IMR-90 (cell line): ENCODE data around the gene DOCK1. TPM values are rescaled to one million over a fixed set of nuclear protein-coding genes. Genes with fewer than 3 reads are reported as not detected.

ENCODE experiments used
- ATAC-seq: fragments of 200-7000 bp; cut with Tn5 transposase; 2 replicates; pipeline ENCODE4 v1.9.1; 2020; ENCODE audit warnings: low read depth, mild to moderate bottlenecking, moderate library complexity
- BruUV-seq: library from RNA; stranded (reverse); fragments of 400-500 nt; replicated peaks from 2 replicates; lab custom pipeline; 2021; lab: Mats Ljungman, UMichigan
- CTCF ChIA-PET: fragments of 300-600 bp; formaldehyde crosslinking; extraction: SDS; loops from one replicate; lab custom pipeline; 2021; ENCODE audit warnings: antibody characterized with exemption; lab: Yijun Ruan, JAX
- POLR2A ChIA-PET: fragments of 300-600 bp; sonication (Branson Sonifier 250); formaldehyde crosslinking; loops from one replicate; lab custom pipeline; 2022; ENCODE audit warnings: antibody characterized with exemption; ENCODE audit not compliant: unreplicated experiment; lab: Charles Lee
- DNase-seq: peaks from one replicate; pipeline ENCODE4 v3.0.0; 2013
- H2AFZ ChIP-seq: replicated peaks from 2 replicates; pipeline ENCODE3; 2013; ENCODE audit warnings: low read length, mild to moderate bottlenecking; ENCODE audit not compliant: poor library complexity
- H2AK5ac ChIP-seq: 2 replicates; pipeline ENCODE4 v1.6.1; 2013; ENCODE audit warnings: low read depth, low read length, inconsistent platforms
- H2AK9ac ChIP-seq: replicated peaks from 2 replicates; pipeline ENCODE3; 2013; ENCODE audit warnings: mild to moderate bottlenecking, low read depth, low read length, moderate library complexity; ENCODE audit not compliant: poor library complexity
- H2BK120ac ChIP-seq: 2 replicates; pipeline ENCODE4 v1.6.1; 2013; ENCODE audit warnings: low read depth, low read length, inconsistent platforms
- H2BK15ac ChIP-seq: 3 replicates; pipeline ENCODE4 v1.6.1; 2013; ENCODE audit warnings: low read depth, low read length, inconsistent platforms
- H2BK20ac ChIP-seq: 2 replicates; pipeline ENCODE4 v1.6.1; 2013; ENCODE audit warnings: low read depth, mild to moderate bottlenecking, inconsistent platforms, low read length, moderate library complexity
- H2BK5ac ChIP-seq: 2 replicates; pipeline ENCODE4 v1.6.1; 2013; ENCODE audit warnings: mild to moderate bottlenecking, low read depth, low read length, inconsistent platforms; ENCODE audit not compliant: poor library complexity, severe bottlenecking
- H3K14ac ChIP-seq: replicated peaks from 2 replicates; pipeline ENCODE4 v1.6.1; 2013; ENCODE audit warnings: low read depth, low read length, inconsistent platforms
- H3K18ac ChIP-seq: 2 replicates; pipeline ENCODE4 v1.6.1; 2013; ENCODE audit warnings: low read depth, low read length, control low read depth
- H3K23ac ChIP-seq: 2 replicates; pipeline ENCODE4 v1.6.1; 2013; ENCODE audit warnings: low read depth, low read length, inconsistent platforms
- H3K27ac ChIP-seq: 2 replicates; pipeline ENCODE4 v1.5.1; 2013; ENCODE audit warnings: mild to moderate bottlenecking, control low read depth, low read length; ENCODE audit not compliant: insufficient read depth
- H3K27me3 ChIP-seq: 2 replicates; pipeline ENCODE4 v1.6.1; 2013; ENCODE audit warnings: low read length; ENCODE audit not compliant: control insufficient read depth, insufficient read depth
- H3K36me3 ChIP-seq: 2 replicates; pipeline ENCODE4 v1.6.1; 2013; ENCODE audit warnings: low read length, mixed read lengths; ENCODE audit not compliant: control insufficient read depth, insufficient read depth
- H3K4ac ChIP-seq: 2 replicates; pipeline ENCODE4 v1.6.1; 2013; ENCODE audit warnings: low read depth, low read length, inconsistent platforms
- H3K4me1 ChIP-seq: 2 replicates; pipeline ENCODE4 v1.6.1; 2013; ENCODE audit warnings: low read length, mixed read lengths; ENCODE audit not compliant: control insufficient read depth, insufficient read depth
- H3K4me2 ChIP-seq: 2 replicates; pipeline ENCODE4 v1.6.1; 2013; ENCODE audit warnings: low read depth, mild to moderate bottlenecking, control low read depth, low read length, moderate library complexity
- H3K4me3 ChIP-seq: 2 replicates; pipeline ENCODE4 v1.5.1; 2013; ENCODE audit warnings: low read depth, mild to moderate bottlenecking, control low read depth, low read length, moderate library complexity; ENCODE audit not compliant: insufficient read depth
- H3K56ac ChIP-seq: 2 replicates; pipeline ENCODE4 v1.6.1; 2013; ENCODE audit warnings: low read length, inconsistent platforms; ENCODE audit not compliant: insufficient read depth; ENCODE audit errors: extremely low read depth
- H3K79me1 ChIP-seq, 2 experiments: 2 replicates each; pipeline ENCODE4 v1.6.1; 2013; ENCODE audit warnings: low read length in 2 of 2, inconsistent platforms in 1 of 2, low read depth in 1 of 2
- H3K9ac ChIP-seq: 2 replicates; pipeline ENCODE4 v1.6.1; 2013; ENCODE audit warnings: low read depth, low read length, control low read depth
- H3K9me1 ChIP-seq: 2 replicates; pipeline ENCODE4 v1.6.1; 2013; ENCODE audit warnings: low read length, inconsistent platforms; ENCODE audit not compliant: insufficient read depth
- H3K9me3 ChIP-seq: 2 replicates; pipeline ENCODE4 v1.6.1; 2013; ENCODE audit warnings: low read length; ENCODE audit not compliant: control insufficient read depth, insufficient read depth
- H4K20me1 ChIP-seq: 2 replicates; pipeline ENCODE4 v1.6.1; 2013; ENCODE audit warnings: low read length, inconsistent platforms; ENCODE audit not compliant: insufficient read depth
- H4K5ac ChIP-seq: 2 replicates; pipeline ENCODE4 v1.6.1; 2013; ENCODE audit warnings: mild to moderate bottlenecking, low read depth, low read length, control low read depth
- H4K8ac ChIP-seq, 2 experiments: 2 replicates each; pipeline ENCODE4 v1.6.1; 2013; ENCODE audit warnings: low read depth in 2 of 2, low read length in 2 of 2, control low read depth in 1 of 2, inconsistent platforms in 1 of 2
- H4K91ac ChIP-seq: 2 replicates; pipeline ENCODE4 v1.6.1; 2013; ENCODE audit warnings: low read depth, low read length, inconsistent platforms; ENCODE audit not compliant: insufficient read depth
- CHD1 ChIP-seq: IDR thresholded peaks from 2 replicates; pipeline ENCODE4 v1.6.1; 2012; ENCODE audit warnings: low read depth, low read length, improper control_type of control experiment
- MAZ ChIP-seq: IDR thresholded peaks from 2 replicates; pipeline ENCODE4 v1.6.1; 2012; ENCODE audit warnings: low read depth, mild to moderate bottlenecking, low read length, improper control_type of control experiment, moderate library complexity, borderline replicate concordance
- POLR2A ChIP-seq: IDR thresholded peaks from 2 replicates; pipeline ENCODE4 v1.6.1; 2012; ENCODE audit warnings: mild to moderate bottlenecking, low read depth, low read length
- RAD21 ChIP-seq: IDR thresholded peaks from 2 replicates; pipeline ENCODE4 v1.6.1; 2012; ENCODE audit warnings: low read length, improper control_type of control experiment
- RCOR1 ChIP-seq: IDR thresholded peaks from 2 replicates; pipeline ENCODE4 v1.6.1; 2012; ENCODE audit warnings: mild to moderate bottlenecking, low read length, improper control_type of control experiment; ENCODE audit not compliant: insufficient replicate concordance
- WGBS, 2 experiments: methylation state at CpG; one replicate each; pipeline versions ENCODE4 v1.1.5 to v1.1.7; 2013; ENCODE audit warnings: missing lambda C conversion rate in 2 of 2; ENCODE audit not compliant: insufficient read length in 1 of 2; ENCODE audit errors: extremely low coverage in 2 of 2; 5-methylcytosine and 5-hydroxymethylcytosine counted together
- dilution Hi-C: fragments of 300-500 bp; cut with HindIII; formaldehyde crosslinking; loops from one replicate; pipeline ENCODE4 v1.14.3; 2018; ENCODE audit warnings: low sequenced_read_pairs; ENCODE audit not compliant: unreplicated experiment
- in situ Hi-C: fragments of 300-500 bp; cut with MboI; formaldehyde crosslinking; loops from 3 replicates; pipeline ENCODE4 v1.14.3; 2019; ENCODE audit warnings: low sequenced_read_pairs, inconsistent platforms, mixed read lengths
- intact Hi-C: fragments of 100-400 bp; cut with micrococcal nuclease; formaldehyde crosslinking; loops from 2 replicates; pipeline ENCODE4 v1.10.0; 2022
- polyA plus RNA-seq, 3 experiments: library from polyadenylated mRNA; depleted of rRNA; stranded (reverse); fragments of >200 nt; gene quantifications; 2 replicates each; pipeline ENCODE4 v1.2.3, GENCODE V29; 2012; ENCODE audit warnings: low replicate concordance in 1 of 3
- total RNA-seq: library from RNA; depleted of rRNA; stranded (reverse); fragments of >200 nt; gene quantifications from 2 replicates; pipeline ENCODE4 v1.2.3, GENCODE V29; 2012

Gene DOCK1
- total and polyA plus RNA-seq, 2 of the 4 experiments (the other 2 are of a cell fraction), result 28.2 to 71.0 TPM

DNA sequence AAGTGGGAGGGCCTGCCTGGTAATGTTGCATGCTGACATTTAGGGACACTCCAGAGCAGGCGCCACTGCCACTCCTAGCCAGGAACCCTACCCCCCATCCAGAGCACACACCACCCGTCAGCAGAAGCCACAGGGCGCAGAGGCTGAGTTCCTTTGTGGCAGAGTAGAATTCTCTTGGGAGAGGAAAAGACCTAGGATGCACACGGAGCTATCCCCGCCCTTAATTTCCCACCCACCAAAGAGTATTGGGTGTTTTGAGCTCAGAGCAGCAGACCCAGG is 291.9 kb downstream of the DOCK1 start:
- BruUV-seq, result no TSS peak
- dilution Hi-C loops (no loop called here), intact Hi-C loops (loop anchor here (5.0 to 10.0 kb wide), 2 partner anchors 228 to 655 kb away; no protein-coding TSS in a partner anchor), in situ Hi-C loops (no loop called here)
- Histone ChIP-seq H3K27me3 (no peaks in the 10 kb centered on the region; the same call in 1 of the 2 replicates), H3K4me3 (peak overlapping the region; percentile 30; the same call in 1 of the 2 replicates), H3K27ac (no peak overlapping the region), H2BK20ac (no peak overlapping the region), H3K4me1 (peaks cover 6% of the 10 kb centered on the region; the same call in 1 of the 2 replicates), H3K23ac (0 out of 2 replicates have a peak overlapping the region, but pooled peaks have one; percentile 42), H4K91ac (no peak overlapping the region), H3K79me1 (peaks cover 0 to 24% of the 10 kb centered on the region in 2 experiments; a peak in 2 of 4 replicates), H3K9me1 (peaks cover 9% of the 10 kb centered on the region), H3K4ac (peak overlapping the region; percentile 22; the same call in 1 of the 2 replicates), H3K4me2 (peak overlapping the region; percentile 69), H3K36me3 (peaks cover 3% of the 10 kb centered on the region), H3K18ac (no peak overlapping the region), H2BK5ac (no peak overlapping the region), H4K20me1 (peaks cover 46% of the 10 kb centered on the region), H4K8ac (no peak overlapping the region), H3K9me3 (no peaks in the 10 kb centered on the region), H3K9ac (no peak overlapping the region), H3K14ac (no peak overlapping the region), H3K56ac (no peak overlapping the region), H2AFZ (peak overlapping the region; percentile 57), H2AK5ac (no peak overlapping the region), H2BK120ac (no peak overlapping the region), H4K5ac (no peak overlapping the region), H2BK15ac (no peak overlapping the region), H2AK9ac (no peak overlapping the region)
- no CpG with 5 or more reads among the region's 5 CpGs for WGBS, 2 experiments
- CTCF ChIA-PET, result no interaction called here
- ATAC-seq (no peak), DNase-seq (no peak)
- POLR2A ChIA-PET, result no interaction called here
- TF ChIP-seq MAZ (no peak), POLR2A (no peak), RAD21 (no peak), CHD1 (no peak), RCOR1 (no peak)
